Myocyte (in vitro differentiated cells): Measurements from ENCODE around the gene UBA6. TPM values are rescaled to one million over a fixed set of nuclear protein-coding genes. Genes with fewer than 3 reads are reported as not detected.

Experiments
- DNase-seq: peaks from one replicate; pipeline ENCODE4 v3.0.0-alpha.2; 2012; ENCODE audit warnings: low read depth
- total RNA-seq: library from RNA; depleted of rRNA; stranded (reverse); fragments of >200 nt; gene quantifications from 2 replicates; pipeline ENCODE4 v1.2.3, GENCODE V29; 2014

The UBA6 gene
- total RNA-seq, 1 donor from 2014 or later = 80.1 TPM

DNA sequence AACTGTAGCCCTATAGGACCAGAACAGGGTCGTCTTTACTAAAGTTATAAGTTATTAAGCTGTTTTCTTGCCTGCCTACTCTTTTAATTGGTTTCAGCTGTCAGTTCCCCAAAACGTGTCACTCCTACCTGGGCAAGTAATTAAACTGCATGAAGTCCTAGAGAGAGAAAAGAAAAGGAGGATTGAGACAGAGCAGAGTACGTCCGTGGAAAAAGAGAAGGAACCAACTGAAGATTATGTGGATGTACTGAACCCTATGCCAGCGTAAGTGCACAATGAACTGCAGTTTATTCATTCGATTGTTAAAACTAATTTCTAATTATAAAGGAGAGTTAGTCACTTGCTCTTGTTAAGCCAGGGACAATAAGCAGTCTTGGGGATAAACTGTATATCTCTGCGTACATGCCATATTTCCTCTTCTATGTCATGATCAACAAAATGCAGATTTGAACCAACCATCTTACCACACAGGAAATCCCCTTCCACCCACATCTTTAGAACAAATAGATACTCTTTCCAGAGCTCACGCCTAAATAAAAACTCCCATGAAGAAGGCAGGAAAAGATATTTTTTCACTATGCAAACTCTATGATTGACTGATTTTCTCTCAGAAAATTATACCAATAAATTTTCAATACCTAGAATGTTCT lies 119.6 kb downstream of the UBA6 start:
- DNase-seq = no peak

DNA sequence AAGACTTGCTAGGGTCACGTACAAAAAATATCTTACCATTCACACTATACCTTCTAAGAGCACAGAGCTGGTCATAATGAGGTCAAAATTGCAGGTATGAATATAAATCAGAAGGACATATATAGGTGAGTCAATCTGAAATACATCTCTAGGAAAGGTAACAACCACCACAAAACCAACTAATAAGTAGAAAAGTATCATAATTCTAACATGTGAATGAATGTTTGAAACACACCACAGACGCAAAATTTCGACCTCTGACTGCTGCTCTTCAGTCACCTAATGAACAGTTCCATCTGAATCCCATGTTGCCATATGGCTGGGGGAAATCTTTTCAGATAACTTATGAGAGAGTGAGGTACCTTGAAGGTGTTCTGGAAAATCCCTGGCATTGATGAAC lies 120.4 kb downstream of the UBA6 start:
- no peak for DNase-seq

DNA sequence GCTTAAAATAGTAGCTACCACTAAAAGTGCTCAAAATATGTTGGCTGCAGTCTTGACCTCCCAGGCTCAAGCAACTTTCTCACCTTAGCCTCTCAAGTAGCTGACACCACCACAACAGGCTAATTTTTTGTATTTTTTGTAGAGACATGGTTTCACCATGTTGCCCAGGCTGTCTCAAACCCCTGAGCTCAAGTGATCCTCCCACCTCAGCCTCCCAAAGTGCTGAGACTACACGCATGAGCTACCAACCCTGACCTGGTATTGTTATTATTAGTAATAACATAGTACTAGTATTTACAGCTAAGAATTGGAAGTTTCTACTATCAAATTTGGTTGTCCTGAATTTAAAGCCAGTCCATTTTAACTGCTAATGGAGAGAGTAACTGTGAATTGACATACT lies 124.4 kb downstream of the UBA6 start:
- no peak for DNase-seq

DNA sequence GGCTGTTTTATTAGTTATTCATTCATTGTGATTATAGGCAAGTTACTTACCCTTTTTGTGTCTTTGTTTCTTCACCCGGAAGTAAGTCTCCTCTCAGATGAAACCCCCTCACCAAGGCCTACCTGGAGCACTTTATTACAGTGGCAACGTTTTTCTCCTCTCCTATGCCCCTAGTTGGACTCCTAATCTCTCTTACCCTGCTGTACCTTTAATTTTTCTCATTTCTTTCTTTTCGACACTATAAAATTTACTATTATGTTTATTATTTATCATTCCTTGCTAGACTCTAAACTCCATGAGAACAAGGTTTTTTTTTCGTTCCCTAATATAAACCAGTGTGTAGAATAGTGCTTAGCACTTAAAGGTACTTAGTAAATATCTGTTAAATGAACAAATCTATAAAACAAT lies 124.9 kb downstream of the UBA6 start:
- DNase-seq = no peak

DNA sequence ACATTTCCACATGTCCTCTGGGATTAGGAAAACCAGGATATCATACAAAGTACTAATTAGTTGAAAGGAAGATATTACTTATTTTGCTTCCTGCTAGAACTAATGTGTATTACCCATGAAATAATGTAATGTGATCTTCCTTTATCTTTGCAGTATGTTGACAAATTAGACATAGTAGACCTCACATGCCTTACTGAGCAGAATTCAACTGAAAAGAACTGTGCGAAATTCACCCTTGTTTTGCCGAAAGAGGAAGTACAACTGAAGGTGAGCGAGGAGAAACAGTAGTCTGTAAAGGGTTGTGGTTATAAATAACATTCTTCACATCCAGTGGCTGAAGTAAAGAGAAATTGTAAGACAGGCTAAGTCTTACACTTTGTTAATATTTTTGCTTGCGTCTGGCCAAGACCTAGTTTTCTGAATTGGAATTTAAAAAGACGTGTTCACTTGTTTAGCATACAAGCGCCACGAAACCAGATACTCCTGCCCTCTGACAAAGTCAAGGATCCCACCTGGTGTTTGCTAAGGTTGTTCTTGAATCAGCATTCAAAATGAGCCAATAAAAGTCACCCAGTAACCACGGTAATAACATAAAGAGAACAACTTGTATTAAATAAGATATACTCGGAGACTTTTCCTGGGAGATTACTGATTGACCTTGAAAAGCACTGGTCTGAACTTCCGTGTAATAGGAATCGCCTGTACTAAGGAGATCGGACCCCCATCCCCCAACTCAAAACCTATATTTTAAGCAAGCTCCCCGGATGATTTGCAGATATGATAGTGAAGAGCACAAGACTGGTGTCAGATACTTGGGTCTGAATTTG lies 125.5 kb downstream of the UBA6 start:
- no peak for DNase-seq

DNA sequence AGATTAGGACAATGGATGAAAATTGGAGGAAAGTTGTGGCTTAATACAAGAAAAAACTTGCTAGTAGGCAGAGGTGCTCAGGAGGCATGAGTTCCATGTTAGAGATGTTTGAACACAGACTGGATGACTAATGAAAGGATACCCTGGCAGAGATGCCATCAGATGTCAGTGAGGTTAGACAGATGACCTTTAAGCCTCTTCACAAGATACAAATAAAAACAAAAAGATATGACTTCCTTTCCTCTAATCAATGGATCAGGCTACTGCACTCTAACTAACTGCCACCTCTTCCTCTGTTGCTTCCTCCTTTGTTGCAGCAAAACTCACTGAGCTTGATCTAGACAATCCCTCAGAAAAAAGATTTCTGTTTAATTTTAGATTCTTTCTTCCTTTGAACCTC lies 127.8 kb downstream of the UBA6 start:
- no peak for DNase-seq

DNA sequence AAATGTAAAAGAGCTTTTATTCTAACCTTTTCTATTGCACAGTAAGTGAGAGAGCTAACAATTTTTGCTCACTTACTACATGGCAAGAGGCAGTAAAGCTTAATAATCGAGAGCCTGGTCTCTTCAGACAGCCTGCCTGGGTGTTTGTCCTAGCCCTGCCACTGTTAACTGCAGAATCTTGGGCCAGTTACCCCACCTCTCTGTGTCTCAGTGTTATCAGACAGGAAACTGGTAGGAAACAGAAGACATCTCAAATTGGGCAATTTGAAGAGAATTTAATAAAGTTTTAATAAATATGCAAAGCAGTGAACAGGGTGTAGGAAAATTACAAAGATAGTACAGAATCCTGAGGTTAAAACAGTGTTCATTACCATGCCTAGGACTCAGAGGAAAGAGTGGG lies 129.0 kb downstream of the UBA6 start:
- no peak for DNase-seq

DNA sequence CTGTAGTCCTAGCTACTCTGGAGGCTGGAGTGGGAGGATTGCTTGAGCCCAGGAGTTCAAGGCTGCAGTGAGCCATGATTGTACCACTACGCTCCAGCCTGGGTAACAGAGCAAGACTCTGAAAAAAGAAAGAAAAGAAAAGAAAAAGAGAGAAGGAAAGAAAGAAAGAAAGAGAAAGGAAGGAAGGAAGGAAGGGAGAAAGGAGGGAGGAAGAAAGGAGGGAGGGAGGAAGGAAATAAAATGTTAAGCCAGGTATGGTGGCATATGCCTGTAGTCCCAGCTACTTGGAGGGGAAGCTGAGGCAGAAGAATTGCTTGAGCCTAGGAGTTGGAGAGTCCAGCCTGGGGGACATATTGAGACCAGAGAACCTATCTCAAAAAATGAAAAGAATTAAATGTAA lies 130.4 kb downstream of the UBA6 start:
- no peak for DNase-seq

DNA sequence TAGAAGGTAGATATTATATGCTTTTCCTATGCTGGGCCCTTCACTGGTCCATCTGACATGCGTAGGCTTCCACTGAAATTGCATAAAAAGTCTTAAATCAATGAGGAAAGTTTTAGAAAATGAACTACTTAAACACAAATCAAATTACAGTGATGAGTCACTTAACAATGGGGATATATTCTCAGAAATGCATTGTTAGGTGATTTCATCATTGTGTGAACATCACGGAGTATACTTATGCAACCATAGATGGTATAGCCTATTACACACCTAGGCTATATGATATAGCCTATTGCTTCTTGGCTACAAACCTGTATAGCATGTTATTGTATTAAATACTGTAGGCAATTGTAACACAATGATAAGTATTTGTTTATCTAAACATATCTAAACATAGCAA lies 132.1 kb downstream of the UBA6 start:
- DNase-seq = no peak

DNA sequence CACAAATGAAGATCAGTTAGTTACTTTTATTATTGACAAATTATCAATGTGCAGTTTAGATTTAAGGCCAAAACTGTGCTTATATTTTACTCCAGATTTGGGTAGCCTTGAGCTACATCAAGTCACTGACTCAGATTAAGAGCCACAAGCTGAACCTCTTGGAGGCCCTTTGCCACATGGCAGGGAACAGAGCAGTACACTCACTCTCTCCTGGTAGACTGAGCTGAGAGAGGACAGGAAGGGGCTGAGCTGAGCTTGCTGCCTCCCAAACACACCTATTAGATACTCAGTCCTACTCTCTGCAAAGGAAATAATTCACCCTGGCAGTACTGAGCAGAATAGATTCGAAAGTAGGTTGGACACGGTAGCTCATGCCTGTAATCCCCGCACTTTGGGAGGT lies 134.6 kb downstream of the UBA6 start:
- no peak for DNase-seq

DNA sequence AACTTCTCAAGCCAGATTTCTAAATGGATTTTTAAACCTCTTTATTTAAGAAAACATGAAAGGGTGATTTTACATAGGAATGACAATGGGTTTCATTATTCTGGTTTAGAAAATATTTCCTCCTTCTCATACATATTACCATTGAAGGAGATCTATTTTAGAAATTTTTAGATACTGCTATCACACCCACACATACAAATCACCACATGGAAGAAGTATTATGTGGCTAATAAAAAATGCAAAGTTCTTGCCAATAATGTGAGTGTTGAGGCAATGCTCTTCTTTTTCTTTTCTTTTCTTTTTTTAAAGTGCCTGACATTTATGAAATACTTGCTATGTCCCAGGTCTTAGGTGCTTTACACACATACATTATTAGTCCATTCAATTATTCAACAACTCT lies 135.7 kb downstream of the UBA6 start:
- no peak for DNase-seq

Other genes with a start within 250 kb of the UBA6 start
- 11.1 and 12.2 TPM in 2 replicates for gene CENPC, start 155.7 kb downstream of the UBA6 start, total RNA-seq
- gene STAP1, start 142.4 kb downstream of the UBA6 start, total RNA-seq = not detected in 2 replicates
- gene GNRHR, start 53.2 kb upstream of the UBA6 start, total RNA-seq = not detected in 2 replicates
- not detected in 2 replicates for gene TMPRSS11D, start 182.8 kb upstream of the UBA6 start, total RNA-seq